ENCODE measurements around the gene WDFY3. TPM values are rescaled to one million over a fixed set of nuclear protein-coding genes. Genes with fewer than 3 reads are reported as not detected.

WDFY3 gene
- total RNA-seq, 5 donors from 2014 or later (not counting 1 experiment from before 2014, with no cell fraction given): 0.47 to 1.3 (median 0.68) TPM

DNA sequence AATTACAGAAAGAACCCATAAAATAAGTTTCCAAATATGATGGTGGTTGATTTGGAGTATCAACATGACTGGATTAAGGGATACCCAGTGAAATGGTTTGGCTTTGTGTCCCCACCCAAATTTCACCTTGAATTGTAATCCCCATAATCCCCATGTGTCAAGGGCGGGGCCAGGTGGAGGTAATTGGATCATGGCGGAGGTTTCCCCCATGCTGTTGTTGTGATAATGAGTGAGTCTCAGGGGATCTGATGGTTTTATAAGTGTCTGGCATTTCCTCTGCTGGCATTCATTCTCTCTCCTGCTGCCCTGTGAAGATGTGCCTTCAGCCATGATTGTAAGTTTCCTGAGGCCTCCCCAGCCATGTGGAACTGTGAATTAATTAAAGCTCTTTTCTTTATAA, 39.1 kb downstream of the WDFY3 start:
- Mint-ChIP-seq H3K27ac (no peak overlapping the region), H3K4me1 (no peaks in the 10 kb centered on the region), H3K4me3 (no peak overlapping the region), H3K27me3 (no peaks in the 10 kb centered on the region), H3K9me3 (no peaks in the 10 kb centered on the region), H3K36me3 (no peaks in the 10 kb centered on the region)
- WGBS (ENCODE audit: insufficient coverage): no CpG with 5 or more reads among the region's 2 CpGs
- H3K27ac ChIP-seq (ENCODE audit: low read length): no peak overlapping the region
- no peaks in the 10 kb centered on the region for H3K4me1 ChIP-seq (ENCODE audit: control insufficient read depth in 1 of 2, extremely low read depth in 1 of 2, insufficient read depth in 2 of 2, low read length in 2 of 2)
- H3K36me3 ChIP-seq (ENCODE audit: control insufficient read depth in 2 of 2, extremely low read depth in 1 of 2, insufficient read depth in 1 of 2, low read length in 1 of 2): no peaks in the 10 kb centered on the region
- ATAC-seq (replicated peaks in 1 of 4) (no peak), DNase-seq (no peak)
- CTCF ChIA-PET: no interaction called here
- no peak overlapping the region for H3K4me3 ChIP-seq (ENCODE audit: control insufficient read depth in 1 of 2, extremely low read depth in 1 of 2, low read length in 1 of 2)
- H3K27me3 ChIP-seq (replicated peaks in 1 of 2; ENCODE audit: control insufficient read depth in 2 of 2, extremely low read depth in 1 of 2, insufficient read depth in 2 of 2, low read length in 1 of 2): no peaks in the 10 kb centered on the region
- POLR2A ChIA-PET: no interaction called here
- no peaks in the 10 kb centered on the region for H3K9me3 ChIP-seq

DNA sequence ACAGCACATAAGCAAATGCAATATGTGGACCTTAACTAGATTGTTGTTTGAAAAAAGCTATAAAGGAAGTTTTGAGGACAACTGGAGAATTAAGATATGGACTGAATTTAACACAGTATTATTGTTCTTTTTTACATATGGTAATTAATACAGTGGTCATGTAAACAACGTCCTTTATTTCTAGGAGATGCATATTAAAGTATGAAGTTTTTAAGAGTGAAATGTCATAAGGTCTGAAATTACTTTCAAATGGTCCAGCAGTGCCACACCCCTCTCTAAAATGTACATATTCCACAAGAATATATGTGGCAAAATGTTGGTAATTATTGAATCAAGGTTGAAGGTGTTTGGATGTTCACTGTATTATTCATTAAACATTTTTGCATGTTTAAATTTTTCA, 40.9 kb downstream of the WDFY3 start:
- no CpG with 5 or more reads among the region's 1 CpG for WGBS (ENCODE audit: insufficient coverage)
- Mint-ChIP-seq H3K4me1 (no peaks in the 10 kb centered on the region), H3K4me3 (no peak overlapping the region), H3K27me3 (no peaks in the 10 kb centered on the region), H3K9me3 (no peaks in the 10 kb centered on the region), H3K27ac (no peak overlapping the region), H3K36me3 (no peaks in the 10 kb centered on the region)
- Histone ChIP-seq H3K27ac (ENCODE audit: low read length) (no peak overlapping the region), H3K36me3 (ENCODE audit: control insufficient read depth in 2 of 2, extremely low read depth in 1 of 2, insufficient read depth in 1 of 2, low read length in 1 of 2) (no peaks in the 10 kb centered on the region), H3K27me3 (replicated peaks in 1 of 2; ENCODE audit: control insufficient read depth in 2 of 2, extremely low read depth in 1 of 2, insufficient read depth in 2 of 2, low read length in 1 of 2) (no peaks in the 10 kb centered on the region), H3K4me3 (ENCODE audit: control insufficient read depth in 1 of 2, extremely low read depth in 1 of 2, low read length in 1 of 2) (no peak overlapping the region), H3K4me1 (ENCODE audit: control insufficient read depth in 1 of 2, extremely low read depth in 1 of 2, insufficient read depth in 2 of 2, low read length in 2 of 2) (no peaks in the 10 kb centered on the region), H3K9me3 (no peaks in the 10 kb centered on the region)
- DNase-seq: no peak
- ATAC-seq (replicated peaks in 1 of 4): no peak
- ChIA-PET CTCF (no interaction called here), POLR2A (no interaction called here)

DNA sequence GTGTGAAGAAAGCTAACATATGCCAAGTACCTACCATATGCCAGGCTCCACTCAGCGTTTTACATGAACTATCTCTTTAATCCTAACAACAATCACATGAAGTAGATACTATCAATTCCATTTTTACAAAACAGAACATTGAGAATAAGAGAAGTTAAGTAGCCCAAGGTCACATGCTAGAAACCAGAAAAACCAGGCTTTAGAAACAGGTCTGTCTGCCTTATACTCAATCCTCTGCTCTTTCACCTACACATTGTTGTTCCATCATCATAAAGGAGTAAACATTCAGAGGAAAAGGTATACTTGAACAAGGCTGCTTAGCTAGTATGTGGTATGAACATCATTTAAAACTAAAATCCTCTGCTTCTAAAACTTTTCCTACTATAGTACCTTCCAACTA, 42.1 kb downstream of the WDFY3 start:
- Mint-ChIP-seq H3K27me3 (no peaks in the 10 kb centered on the region), H3K27ac (no peak overlapping the region), H3K9me3 (no peaks in the 10 kb centered on the region), H3K4me1 (no peaks in the 10 kb centered on the region), H3K4me3 (no peak overlapping the region), H3K36me3 (no peaks in the 10 kb centered on the region)
- ChIA-PET CTCF (no interaction called here), POLR2A (no interaction called here)
- Histone ChIP-seq H3K27ac (ENCODE audit: low read length) (no peak overlapping the region), H3K9me3 (no peaks in the 10 kb centered on the region), H3K4me1 (ENCODE audit: control insufficient read depth in 1 of 2, extremely low read depth in 1 of 2, insufficient read depth in 2 of 2, low read length in 2 of 2) (no peaks in the 10 kb centered on the region), H3K4me3 (ENCODE audit: control insufficient read depth in 1 of 2, extremely low read depth in 1 of 2, low read length in 1 of 2) (no peak overlapping the region), H3K27me3 (replicated peaks in 1 of 2; ENCODE audit: control insufficient read depth in 2 of 2, extremely low read depth in 1 of 2, insufficient read depth in 2 of 2, low read length in 1 of 2) (no peaks in the 10 kb centered on the region), H3K36me3 (ENCODE audit: control insufficient read depth in 2 of 2, extremely low read depth in 1 of 2, insufficient read depth in 1 of 2, low read length in 1 of 2) (no peaks in the 10 kb centered on the region)
- ATAC-seq (replicated peaks in 1 of 4) (no peak), DNase-seq (no peak)
- WGBS (ENCODE audit: insufficient coverage): 75% methylated on average over 1 of the region's 1 CpG

DNA sequence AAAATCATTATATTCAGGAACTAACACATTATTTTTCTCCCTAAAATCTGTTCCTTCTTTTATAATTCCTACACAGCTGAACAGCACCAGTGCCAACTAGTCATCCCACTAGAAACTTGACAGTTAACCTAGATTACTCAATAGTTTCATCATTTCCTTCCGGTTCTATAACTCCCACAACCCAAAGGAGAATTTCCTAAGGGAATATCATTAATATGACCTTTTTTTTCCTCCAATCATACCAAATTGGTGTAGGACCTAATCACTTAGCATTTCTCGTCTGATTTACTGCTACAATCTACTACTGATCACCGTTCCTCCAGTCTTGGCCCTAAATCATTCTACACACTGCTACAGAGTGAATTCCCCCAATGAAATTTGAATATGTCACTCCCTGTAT, 45.9 kb downstream of the WDFY3 start:
- Mint-ChIP-seq H3K27me3 (no peaks in the 10 kb centered on the region), H3K9me3 (no peaks in the 10 kb centered on the region), H3K4me3 (no peak overlapping the region), H3K4me1 (no peaks in the 10 kb centered on the region), H3K27ac (no peak overlapping the region), H3K36me3 (no peaks in the 10 kb centered on the region)
- Histone ChIP-seq H3K27ac (ENCODE audit: low read length) (no peak overlapping the region), H3K36me3 (ENCODE audit: control insufficient read depth in 2 of 2, extremely low read depth in 1 of 2, insufficient read depth in 1 of 2, low read length in 1 of 2) (no peaks in the 10 kb centered on the region), H3K9me3 (no peaks in the 10 kb centered on the region), H3K27me3 (replicated peaks in 1 of 2; ENCODE audit: control insufficient read depth in 2 of 2, extremely low read depth in 1 of 2, insufficient read depth in 2 of 2, low read length in 1 of 2) (no peaks in the 10 kb centered on the region), H3K4me3 (ENCODE audit: control insufficient read depth in 1 of 2, extremely low read depth in 1 of 2, low read length in 1 of 2) (no peak overlapping the region), H3K4me1 (ENCODE audit: control insufficient read depth in 1 of 2, extremely low read depth in 1 of 2, insufficient read depth in 2 of 2, low read length in 2 of 2) (no peaks in the 10 kb centered on the region)
- no peak for ATAC-seq (replicated peaks in 1 of 4)
- no peak for DNase-seq
- 49% methylated on average over 3 of the region's 3 CpGs for WGBS (ENCODE audit: insufficient coverage)
- CTCF ChIA-PET: no interaction called here
- POLR2A ChIA-PET: no interaction called here

DNA sequence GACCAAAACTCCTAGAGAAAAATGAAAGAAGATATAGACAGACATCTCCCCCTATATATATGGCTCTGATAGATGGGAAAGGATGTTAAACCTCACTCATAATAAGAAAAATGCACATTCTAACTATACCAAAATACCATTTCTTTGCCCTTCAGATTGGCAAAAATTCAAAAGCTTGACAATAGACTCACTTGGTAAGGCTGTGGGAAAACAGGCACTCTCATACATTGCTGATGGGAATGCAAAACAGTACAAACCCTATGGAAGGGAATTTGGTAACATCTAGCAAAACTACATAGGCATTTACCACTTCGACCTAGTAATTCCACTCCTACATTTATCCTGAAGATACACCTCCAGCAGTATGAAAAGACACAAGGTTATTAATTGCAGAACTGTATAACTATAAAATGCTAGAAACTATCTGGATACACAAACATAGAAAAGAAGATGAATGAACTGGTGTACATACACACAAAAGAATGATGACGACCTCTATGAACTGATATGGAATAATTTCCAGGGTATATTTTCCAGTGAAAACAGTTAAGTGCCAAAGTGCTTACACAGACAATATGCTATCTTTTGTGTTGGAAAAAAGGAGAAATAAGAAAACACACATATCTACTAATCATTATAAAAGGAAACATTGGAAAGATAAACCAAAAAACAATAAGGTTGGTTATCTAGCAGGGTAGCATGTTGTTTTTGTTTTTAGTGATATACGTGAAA, 48.5 kb downstream of the WDFY3 start:
- Histone ChIP-seq H3K36me3 (ENCODE audit: control insufficient read depth in 2 of 2, extremely low read depth in 1 of 2, insufficient read depth in 1 of 2, low read length in 1 of 2) (no peaks in the 10 kb centered on the region), H3K9me3 (no peaks in the 10 kb centered on the region), H3K4me1 (ENCODE audit: control insufficient read depth in 1 of 2, extremely low read depth in 1 of 2, insufficient read depth in 2 of 2, low read length in 2 of 2) (no peaks in the 10 kb centered on the region), H3K27me3 (replicated peaks in 1 of 2; ENCODE audit: control insufficient read depth in 2 of 2, extremely low read depth in 1 of 2, insufficient read depth in 2 of 2, low read length in 1 of 2) (no peaks in the 10 kb centered on the region), H3K4me3 (ENCODE audit: control insufficient read depth in 1 of 2, extremely low read depth in 1 of 2, low read length in 1 of 2) (no peak overlapping the region), H3K27ac (ENCODE audit: low read length) (no peak overlapping the region)
- Mint-ChIP-seq H3K9me3 (peaks cover 0 to 4% (median 0%) of the 10 kb centered on the region in 3 donors), H3K36me3 (no peaks in the 10 kb centered on the region), H3K27ac (no peak overlapping the region), H3K4me1 (no peaks in the 10 kb centered on the region), H3K27me3 (no peaks in the 10 kb centered on the region), H3K4me3 (no peak overlapping the region)
- ChIA-PET POLR2A (no interaction called here), CTCF (no interaction called here)
- ATAC-seq (replicated peaks in 1 of 4) (no peak), DNase-seq (no peak)
- no CpG with 5 or more reads among the region's 3 CpGs for WGBS (ENCODE audit: insufficient coverage)

DNA sequence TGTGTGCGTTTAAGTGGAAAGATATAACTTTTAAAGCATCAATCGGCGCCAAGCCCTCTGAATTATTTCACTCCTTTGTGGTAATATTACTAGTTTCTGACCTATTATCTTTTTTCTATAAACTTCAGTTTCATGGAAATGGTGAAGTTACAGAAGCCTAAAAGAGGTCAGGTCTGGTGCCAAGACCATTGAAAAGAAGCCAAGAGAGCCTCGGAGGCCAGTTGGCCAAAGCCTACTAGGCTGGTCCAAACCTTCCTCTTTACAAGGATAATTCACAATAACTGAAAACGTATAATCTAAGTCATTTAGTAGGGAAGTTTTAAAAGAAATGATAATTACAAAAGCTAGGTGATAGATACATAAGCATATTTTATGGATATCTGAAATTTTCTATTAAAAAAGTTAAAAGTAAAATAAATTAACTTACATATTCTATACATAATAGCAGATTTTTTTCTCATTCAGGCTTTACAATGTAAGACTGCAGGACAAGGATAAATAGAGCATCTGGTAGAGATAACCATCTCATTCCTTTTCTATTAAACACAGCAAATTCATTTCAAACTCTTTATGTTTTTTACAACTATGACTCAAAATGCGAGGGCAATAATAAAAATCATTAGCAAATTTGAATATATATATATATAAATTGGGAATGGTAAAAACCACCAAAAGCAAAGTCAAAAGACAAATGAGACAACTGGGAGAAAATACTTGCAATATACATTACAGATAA, 49.2 kb downstream of the WDFY3 start:
- POLR2A ChIA-PET: no interaction called here
- CTCF ChIA-PET: no interaction called here
- no peaks in the 10 kb centered on the region for H3K36me3 ChIP-seq (ENCODE audit: control insufficient read depth in 2 of 2, extremely low read depth in 1 of 2, insufficient read depth in 1 of 2, low read length in 1 of 2)
- no CpG with 5 or more reads among the region's 6 CpGs for WGBS (ENCODE audit: insufficient coverage)
- Mint-ChIP-seq H3K27me3 (no peaks in the 10 kb centered on the region), H3K27ac (no peak overlapping the region), H3K9me3 (peaks cover 0 to 4% (median 0%) of the 10 kb centered on the region in 3 donors), H3K4me3 (no peak overlapping the region), H3K4me1 (no peaks in the 10 kb centered on the region), H3K36me3 (no peaks in the 10 kb centered on the region)
- DNase-seq (no peak), ATAC-seq (replicated peaks in 1 of 4) (no peak)
- no peak overlapping the region for H3K4me3 ChIP-seq (ENCODE audit: control insufficient read depth in 1 of 2, extremely low read depth in 1 of 2, low read length in 1 of 2)
- H3K27ac ChIP-seq (ENCODE audit: low read length): no peak overlapping the region
- H3K27me3 ChIP-seq (replicated peaks in 1 of 2; ENCODE audit: control insufficient read depth in 2 of 2, extremely low read depth in 1 of 2, insufficient read depth in 2 of 2, low read length in 1 of 2): no peaks in the 10 kb centered on the region
- H3K4me1 ChIP-seq (ENCODE audit: control insufficient read depth in 1 of 2, extremely low read depth in 1 of 2, insufficient read depth in 2 of 2, low read length in 2 of 2): no peaks in the 10 kb centered on the region
- H3K9me3 ChIP-seq: no peaks in the 10 kb centered on the region

Data from T-cell (primary cell).